Measurements from ENCODE around the gene KRTAP4-1. TPM values are rescaled to one million over a fixed set of nuclear protein-coding genes. Genes with fewer than 3 reads are reported as not detected.
"Not testable (repeated sequence)": the region's sequence is repeated elsewhere in the genome, so short reads cannot be mapped to it uniquely, and the experiment has no call there.

KRTAP4-1 gene
- total RNA-seq, 1 experiment from 2014 or later: not detected

DNA sequence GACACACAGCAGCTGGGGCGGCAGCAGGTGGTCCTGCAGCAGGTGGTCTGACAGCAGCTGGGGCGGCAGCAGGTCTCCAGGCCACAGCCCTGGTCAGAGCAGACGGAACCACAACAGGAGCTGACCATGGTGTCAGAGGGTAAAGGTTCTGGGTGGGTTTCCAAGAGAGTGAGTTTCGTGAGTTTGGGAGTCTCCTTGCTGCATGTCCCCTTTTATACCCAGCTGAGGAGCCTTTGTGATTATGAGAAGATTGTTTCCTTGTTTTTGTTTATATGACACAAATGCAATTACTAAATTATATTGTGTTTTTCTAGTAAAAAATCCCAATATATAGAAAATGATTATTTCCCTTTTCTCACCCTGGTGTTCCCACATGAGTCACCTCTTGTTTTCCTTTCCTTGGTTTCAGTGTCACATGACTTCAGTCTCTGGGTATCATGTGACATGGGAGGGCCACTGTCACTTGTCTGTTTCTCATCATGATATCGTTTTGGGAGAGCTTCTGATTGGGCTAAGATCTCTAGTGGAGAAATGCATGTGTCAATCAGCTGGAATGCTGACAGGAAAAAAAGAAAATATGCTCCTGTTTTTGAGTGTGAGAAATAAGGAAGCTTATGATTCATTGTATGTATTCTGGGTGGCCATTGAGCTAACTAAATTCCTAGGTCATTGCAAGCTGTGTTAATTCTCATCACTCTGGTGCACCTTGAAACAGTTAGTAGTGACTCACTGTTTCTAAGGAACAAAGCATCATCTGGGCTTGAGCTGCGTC is 44.2 kb downstream of the KRTAP4-1 start, which contains the start of gene KRTAP4-6:
Gene KRTAP4-6 (minus strand): TSS at position 185 of the 772 bp plus-strand sequence. CDS start 57 bp downstream, at position 128.
- Mint-ChIP-seq H3K27ac (ENCODE audit: low read depth, unreplicated experiment) (peak within 1 kb of the TSS; percentile 3), H3K9me3 (ENCODE audit: unreplicated experiment) (peaks cover 27% of the 10 kb centered on the region), H3K27me3 (ENCODE audit: insufficient read depth, unreplicated experiment) (no peaks in the 10 kb centered on the region), H3K36me3 (ENCODE audit: insufficient read depth, unreplicated experiment) (peaks cover 6% of the 10 kb centered on the region), H3K4me3 (ENCODE audit: unreplicated experiment) (no peak within 1 kb of the TSS), H3K4me1 (ENCODE audit: insufficient read depth, unreplicated experiment) (peaks cover 6% of the 10 kb centered on the region)
- no TSS peak for BruUV-seq (replicated peaks)
- intact Hi-C loops (cut with micrococcal nuclease): loop anchor here (2.0 kb wide), 1 partner anchor 232 kb away; no protein-coding TSS in a partner anchor
- ChIA-PET POLR2A (interaction anchor here (0.6 to 1.7 kb wide), 6 partner anchors 9 to 972 kb away, joined by 3 to 5 read pairs (median 4); partner anchors contain the start of gene KRT32), CTCF (interaction anchor here (0.6 kb wide), 1 partner anchor 523 kb away, joined by 3 read pairs; no protein-coding TSS in a partner anchor)
- TF ChIP-seq CTCF (IDR thresholded peaks at IDR 0.05; ENCODE audit: unreplicated experiment): no peak
- DNase-seq (ENCODE audit: unreplicated experiment): peak; percentile 49

- CTCF ChIA-PET: interaction anchor here (0.6 kb wide), 2 partner anchors 283 to 523 kb away, joined by 3 read pairs; no protein-coding TSS in a partner anchor
- not testable (repeated sequence) for H3K27ac Mint-ChIP-seq (ENCODE audit: low read depth, unreplicated experiment); BruUV-seq (replicated peaks); DNase-seq (ENCODE audit: unreplicated experiment); H3K27me3 Mint-ChIP-seq (ENCODE audit: insufficient read depth, unreplicated experiment); H3K4me3 Mint-ChIP-seq (ENCODE audit: unreplicated experiment); H3K36me3 Mint-ChIP-seq (ENCODE audit: insufficient read depth, unreplicated experiment); H3K4me1 Mint-ChIP-seq (ENCODE audit: insufficient read depth, unreplicated experiment)
- intact Hi-C loops (cut with micrococcal nuclease): loop anchor here (2.0 kb wide), 1 partner anchor 231 kb away; no protein-coding TSS in a partner anchor
- POLR2A ChIA-PET: interaction anchor here (0.7 to 1.7 kb wide), 2 partner anchors 8 to 444 kb away, joined by 5 read pairs; no protein-coding TSS in a partner anchor
- H3K9me3 Mint-ChIP-seq (ENCODE audit: unreplicated experiment): peaks cover 27% of the 10 kb centered on the region
Measured at GRCh38 chr17:41139865-41140264, 44.8 kb downstream of the KRTAP4-1 start.

Other genes starting within 250 kb of the KRTAP4-1 start
- gene KRT23, start 247.3 kb downstream of the KRTAP4-1 start, total RNA-seq (2022): not detected in 2 replicates
- gene KRT39, start 218.0 kb downstream of the KRTAP4-1 start, total RNA-seq (2022): not detected in 2 replicates
- gene KRT40, start 200.6 kb downstream of the KRTAP4-1 start, total RNA-seq (2022): not detected in 2 replicates
- gene KRTAP3-3, start 190.7 kb downstream of the KRTAP4-1 start, total RNA-seq (2022): not detected in 2 replicates
- gene KRTAP3-2, start 185.0 kb downstream of the KRTAP4-1 start, total RNA-seq (2022): not detected in 2 replicates
- not detected in 2 replicates for gene KRTAP3-1, start 175.8 kb downstream of the KRTAP4-1 start, total RNA-seq (2022)
- gene KRTAP1-5, start 157.7 kb downstream of the KRTAP4-1 start, total RNA-seq (2022): not detected in 2 replicates
- gene KRTAP1-4, start 154.7 kb downstream of the KRTAP4-1 start, total RNA-seq (2022): not detected in 2 replicates
- not detected in 2 replicates for gene KRTAP1-3, start 150.0 kb downstream of the KRTAP4-1 start, total RNA-seq (2022)
- not detected in 2 replicates for gene KRTAP1-1, start 143.5 kb downstream of the KRTAP4-1 start, total RNA-seq (2022)
- not detected in 2 replicates for gene KRTAP2-1, start 137.6 kb downstream of the KRTAP4-1 start, total RNA-seq (2022)
- gene KRTAP2-2, start 129.7 kb downstream of the KRTAP4-1 start, total RNA-seq (2022): not detected in 2 replicates
- gene KRTAP2-3, start 124.8 kb downstream of the KRTAP4-1 start, total RNA-seq (2022): not detected in 2 replicates
- not detected in 2 replicates for gene KRTAP2-4, start 119.0 kb downstream of the KRTAP4-1 start, total RNA-seq (2022)
- gene KRTAP4-7, start 100.8 kb downstream of the KRTAP4-1 start, total RNA-seq (2022): not detected in 2 replicates
- gene KRTAP4-8, start 86.8 kb downstream of the KRTAP4-1 start, total RNA-seq (2022): not detected in 2 replicates
- not detected in 2 replicates for gene KRTAP4-16, start 82.7 kb downstream of the KRTAP4-1 start, total RNA-seq (2022)
- gene KRTAP4-9, start 79.5 kb downstream of the KRTAP4-1 start, total RNA-seq (2022): not detected in 2 replicates
- not detected in 2 replicates for gene KRTAP4-11, start 66.5 kb downstream of the KRTAP4-1 start, total RNA-seq (2022)
- not detected in 2 replicates for gene KRTAP4-12, start 60.7 kb downstream of the KRTAP4-1 start, total RNA-seq (2022)
- gene KRTAP4-6, start 44.4 kb downstream of the KRTAP4-1 start, total RNA-seq (2022): not detected in 2 replicates
- not detected in 2 replicates for gene KRTAP4-5, start 35.1 kb downstream of the KRTAP4-1 start, total RNA-seq (2022)
- not detected in 2 replicates for gene KRTAP4-4, start 24.2 kb downstream of the KRTAP4-1 start, total RNA-seq (2022)
- not detected in 2 replicates for gene KRTAP4-3, start 16.7 kb downstream of the KRTAP4-1 start, total RNA-seq (2022)
- gene KRTAP4-2, start 6.7 kb downstream of the KRTAP4-1 start, total RNA-seq (2022): not detected in 2 replicates
- gene KRTAP9-1, start 5.0 kb upstream of the KRTAP4-1 start, total RNA-seq (2022): not detected in 2 replicates
- not detected in 2 replicates for gene KRTAP9-2, start 41.7 kb upstream of the KRTAP4-1 start, total RNA-seq (2022)
- not detected in 2 replicates for gene KRTAP9-3, start 47.5 kb upstream of the KRTAP4-1 start, total RNA-seq (2022)
- gene KRTAP9-8, start 53.1 kb upstream of the KRTAP4-1 start, total RNA-seq (2022): not detected in 2 replicates
- not detected in 2 replicates for gene KRTAP9-4, start 64.8 kb upstream of the KRTAP4-1 start, total RNA-seq (2022)
- not detected in 2 replicates for gene KRTAP9-9, start 70.5 kb upstream of the KRTAP4-1 start, total RNA-seq (2022)
- not detected in 2 replicates for gene KRTAP9-6, start 80.5 kb upstream of the KRTAP4-1 start, total RNA-seq (2022)
- not detected in 2 replicates for gene KRTAP9-7, start 90.8 kb upstream of the KRTAP4-1 start, total RNA-seq (2022)
- not detected in 2 replicates for gene KRTAP29-1, start 117.9 kb upstream of the KRTAP4-1 start, total RNA-seq (2022)
- gene KRTAP16-1, start 124.4 kb upstream of the KRTAP4-1 start, total RNA-seq (2022): not detected in 2 replicates
- not detected in 2 replicates for gene KRTAP17-1, start 130.8 kb upstream of the KRTAP4-1 start, total RNA-seq (2022)
- gene KRT33A, start 165.9 kb upstream of the KRTAP4-1 start, total RNA-seq (2022): not detected in 2 replicates
- gene KRT33B, start 184.9 kb upstream of the KRTAP4-1 start, total RNA-seq (2022): not detected in 2 replicates
- gene KRT34, start 197.4 kb upstream of the KRTAP4-1 start, total RNA-seq (2022): 0.40 and 0.42 TPM in 2 replicates
- not detected in 2 replicates for gene KRT31, start 212.7 kb upstream of the KRTAP4-1 start, total RNA-seq (2022)
- gene KRT37, start 239.7 kb upstream of the KRTAP4-1 start, total RNA-seq (2022): not detected in 2 replicates

All from MCF 10A (cell line).